DOHH2 (cell line): ENCODE results near the gene TECR.
A peak's percentile ranks its signal among the peaks of the same experiment; 100 is the strongest.

Source experiments
- H3F3A ChIP-seq: fragments of 200-600 bp; sonication (generic), shearing (Covaris generic); 2 replicates; pipeline ENCODE4 v1.6.0; 2016; ENCODE audit warnings: antibody characterized with exemption, mild to moderate bottlenecking; ENCODE audit not compliant: control insufficient read depth, insufficient read depth
- H3K27ac ChIP-seq: fragments of 200-600 bp; sonication (generic); 2 replicates; pipeline ENCODE4 v1.5.1; 2014; ENCODE audit warnings: low read depth, mild to moderate bottlenecking, low read length, moderate library complexity
- H3K27me3 ChIP-seq: fragments of 200-600 bp; sonication (generic); 2 replicates; pipeline ENCODE4 v1.6.1; 2014; ENCODE audit warnings: mild to moderate bottlenecking, low read length, mixed read lengths; ENCODE audit not compliant: control insufficient read depth
- H3K36me3 ChIP-seq: fragments of 200-600 bp; sonication (generic); 2 replicates; pipeline ENCODE4 v1.6.1; 2014; ENCODE audit warnings: mild to moderate bottlenecking, low read length, moderate library complexity, mixed read lengths; ENCODE audit not compliant: control insufficient read depth
- H3K4me1 ChIP-seq: fragments of 200-600 bp; sonication (generic); 2 replicates; pipeline ENCODE4 v1.6.1; 2014; ENCODE audit warnings: mild to moderate bottlenecking, low read length, mixed read lengths; ENCODE audit not compliant: control insufficient read depth
- H3K4me2 ChIP-seq: fragments of 200-600 bp; sonication (generic); 2 replicates; pipeline ENCODE4 v1.6.0; 2014; ENCODE audit warnings: mild to moderate bottlenecking, low read length, moderate library complexity
- H3K4me3 ChIP-seq: fragments of 200-600 bp; sonication (generic); 2 replicates; pipeline ENCODE4 v1.5.1; 2014; ENCODE audit warnings: mild to moderate bottlenecking, low read length, mixed read lengths
- H3K79me2 ChIP-seq: fragments of 200-600 bp; sonication (generic); 2 replicates; pipeline ENCODE4 v1.6.1; 2014; ENCODE audit warnings: mild to moderate bottlenecking, low read length, mixed read lengths; ENCODE audit not compliant: control insufficient read depth
- H3K9me2 ChIP-seq: fragments of 200-600 bp; sonication (generic); replicated peaks from 2 replicates; pipeline ENCODE4 v1.6.1; 2014; ENCODE audit warnings: mild to moderate bottlenecking, low read length, mixed read lengths; ENCODE audit not compliant: control insufficient read depth
- H3K9me3 ChIP-seq: fragments of 200-600 bp; sonication (generic); 2 replicates; pipeline ENCODE4 v1.6.1; 2014; ENCODE audit warnings: antibody characterized with exemption, low read length, mixed read lengths; ENCODE audit not compliant: control insufficient read depth, insufficient read depth
- H4K20me1 ChIP-seq: fragments of 200-600 bp; sonication (generic); 2 replicates; pipeline ENCODE4 v1.6.0; 2014; ENCODE audit warnings: low read depth, mild to moderate bottlenecking, antibody characterized with exemption, low read length, moderate library complexity; ENCODE audit not compliant: control insufficient read depth, insufficient read depth
- CTCF ChIP-seq: fragments of 200-600 bp; sonication (generic); IDR thresholded peaks from one replicate; pipeline ENCODE4 v1.5.1; 2014; ENCODE audit warnings: antibody characterized with exemption, mild to moderate bottlenecking, low read depth, low read length; ENCODE audit not compliant: poor library complexity, severe bottlenecking
- EZH2phosphoT487 ChIP-seq: fragments of 200-600 bp; sonication (generic); IDR thresholded peaks from 2 replicates; pipeline ENCODE4 v1.6.1; 2017; ENCODE audit warnings: borderline replicate concordance, mild to moderate bottlenecking, antibody characterized with exemption, low read length, moderate library complexity, mixed read lengths

TECR gene

GRCh38 chr19:14528419-14529253 is 758 bp upstream of the TECR start:
- Histone ChIP-seq H4K20me1 (peaks cover 3% of the 10 kb centered on the region; the same call in 1 of the 2 replicates), H3F3A (peaks cover 5% of the 10 kb centered on the region; the same call in 1 of the 2 replicates), H3K9me2 (no peaks in the 10 kb centered on the region), H3K27me3 (no peaks in the 10 kb centered on the region), H3K9me3 (no peaks in the 10 kb centered on the region), H3K79me2 (peaks cover 41% of the 10 kb centered on the region), H3K4me2 (peak overlapping the region; percentile 97), H3K27ac (no peak overlapping the region), H3K36me3 (peaks cover 14% of the 10 kb centered on the region), H3K4me3 (peak overlapping the region; percentile 93), H3K4me1 (peaks cover 33% of the 10 kb centered on the region)
- no peak for TF ChIP-seq EZH2phosphoT487
- TF ChIP-seq CTCF = no peak

- peak overlapping the region; percentile 93 for H3K4me3 ChIP-seq
- no peaks in the 10 kb centered on the region for H3K27me3 ChIP-seq
- H3K9me2 ChIP-seq = no peaks in the 10 kb centered on the region
- no peaks in the 10 kb centered on the region for H3K9me3 ChIP-seq
- H3K79me2 ChIP-seq = peaks cover 51% of the 10 kb centered on the region
- peaks cover 28% of the 10 kb centered on the region for H3K4me1 ChIP-seq
- peak overlapping the region; percentile 55 for H3K27ac ChIP-seq
- peaks cover 3% of the 10 kb centered on the region; the same call in 1 of the 2 replicates for H4K20me1 ChIP-seq
- TF ChIP-seq CTCF (no peak), EZH2phosphoT487 (no peak)
- peaks cover 18% of the 10 kb centered on the region for H3K36me3 ChIP-seq
- peak overlapping the region; percentile 81 for H3K4me2 ChIP-seq
- peaks cover 5% of the 10 kb centered on the region; the same call in 1 of the 2 replicates for H3F3A ChIP-seq
These were observed 583 bp downstream of the TECR start for GRCh38 chr19:14530005-14530348.

- TF ChIP-seq CTCF = no peak
- no peak for TF ChIP-seq EZH2phosphoT487
- no peaks in the 10 kb centered on the region for H3K9me2 ChIP-seq
- H4K20me1 ChIP-seq = peaks cover 3% of the 10 kb centered on the region; the same call in 1 of the 2 replicates
- H3K27me3 ChIP-seq = no peaks in the 10 kb centered on the region
- H3K27ac ChIP-seq = no peak overlapping the region
- H3K9me3 ChIP-seq = no peaks in the 10 kb centered on the region
- H3F3A ChIP-seq = peaks cover 2% of the 10 kb centered on the region
- peaks cover 18% of the 10 kb centered on the region for H3K36me3 ChIP-seq
- H3K79me2 ChIP-seq = peaks cover 53% of the 10 kb centered on the region
- H3K4me3 ChIP-seq = peak overlapping the region; percentile 93
- H3K4me1 ChIP-seq = peaks cover 28% of the 10 kb centered on the region
- H3K4me2 ChIP-seq = peak overlapping the region; percentile 81
These were observed 1.1 kb downstream of the TECR start for GRCh38 chr19:14530506-14530905.
